ENCODE measurements around the gene SORBS1.

DNA sequence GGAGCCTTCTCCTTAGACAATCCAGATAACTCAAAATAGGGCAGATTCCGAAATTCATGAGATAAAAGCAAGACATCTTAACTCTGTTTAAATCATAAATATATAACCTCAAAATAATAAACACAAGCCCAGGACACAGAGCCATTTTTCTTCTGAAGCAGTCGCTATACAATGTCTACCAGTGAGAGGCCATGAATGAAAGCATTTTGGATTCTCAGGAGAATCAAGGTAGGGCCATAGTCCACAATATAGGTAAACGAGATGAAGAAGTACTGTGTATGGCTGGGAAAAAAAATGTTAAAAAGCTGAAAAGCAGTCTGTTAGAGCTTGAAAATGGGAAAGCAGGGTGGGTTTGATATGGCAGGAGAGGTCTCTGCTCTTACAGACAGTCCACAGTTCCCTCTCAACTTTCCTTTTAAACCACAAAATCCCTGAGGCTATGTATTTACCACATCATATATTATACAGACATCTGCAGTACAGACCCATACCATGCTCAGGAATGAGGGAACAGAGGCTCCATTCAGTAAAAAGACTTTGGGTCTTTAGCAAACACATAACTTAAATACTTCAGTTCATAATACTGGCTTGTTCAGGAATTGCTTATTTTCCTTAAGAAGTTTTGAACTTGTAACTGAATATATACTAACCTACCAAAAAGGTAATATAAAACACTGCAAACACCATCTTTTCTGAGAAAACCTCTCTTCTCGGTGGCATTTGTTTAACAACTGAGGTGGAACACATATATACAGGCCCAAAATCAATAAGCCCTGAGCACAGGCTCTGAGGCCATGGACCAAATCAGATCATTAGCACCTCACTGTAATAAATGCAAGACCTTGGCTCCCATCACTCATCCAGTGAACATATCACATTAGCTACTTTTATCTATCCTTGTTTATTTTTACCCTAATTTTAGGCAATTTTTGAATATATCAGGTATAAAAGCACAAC, 109.3 kb downstream of the SORBS1 start:
- TF ChIP-seq, protein P1, sequence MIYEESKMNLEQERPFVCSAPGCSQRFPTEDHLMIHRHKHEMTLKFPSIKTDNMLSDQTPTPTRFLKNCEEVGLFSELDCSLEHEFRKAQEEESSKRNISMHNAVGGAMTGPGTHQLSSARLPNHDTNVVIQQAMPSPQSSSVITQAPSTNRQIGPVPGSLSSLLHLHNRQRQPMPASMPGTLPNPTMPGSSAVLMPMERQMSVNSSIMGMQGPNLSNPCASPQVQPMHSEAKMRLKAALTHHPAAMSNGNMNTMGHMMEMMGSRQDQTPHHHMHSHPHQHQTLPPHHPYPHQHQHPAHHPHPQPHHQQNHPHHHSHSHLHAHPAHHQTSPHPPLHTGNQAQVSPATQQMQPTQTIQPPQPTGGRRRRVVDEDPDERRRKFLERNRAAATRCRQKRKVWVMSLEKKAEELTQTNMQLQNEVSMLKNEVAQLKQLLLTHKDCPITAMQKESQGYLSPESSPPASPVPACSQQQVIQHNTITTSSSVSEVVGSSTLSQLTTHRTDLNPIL (CRISPR knock-in tag; IDR thresholded peaks at IDR 0.05; ENCODE audit: low read depth): no peak
- TF ChIP-seq ZNF565 (CRISPR knock-in tag; conservative IDR thresholded peaks at IDR 0.05; ENCODE audit: low read depth) (no peak), GLIS3 (CRISPR knock-in tag; IDR thresholded peaks at IDR 0.05) (no peak), ZFP3 (CRISPR knock-in tag; IDR thresholded peaks at IDR 0.05) (no peak), ZFP30 (CRISPR knock-in tag; IDR thresholded peaks at IDR 0.05) (no peak), SNAI2 (CRISPR knock-in tag; IDR thresholded peaks at IDR 0.05) (no peak), ARNTL (CRISPR knock-in tag; IDR thresholded peaks at IDR 0.05; ENCODE audit: borderline replicate concordance, low read depth) (no peak), TOX (CRISPR knock-in tag; IDR thresholded peaks at IDR 0.05; ENCODE audit: borderline replicate concordance) (no peak), ZNF70 (CRISPR knock-in tag; IDR thresholded peaks at IDR 0.05) (no peak), RARB (CRISPR knock-in tag; IDR thresholded peaks at IDR 0.05) (no peak)
- TF ChIP-seq, protein P2, sequence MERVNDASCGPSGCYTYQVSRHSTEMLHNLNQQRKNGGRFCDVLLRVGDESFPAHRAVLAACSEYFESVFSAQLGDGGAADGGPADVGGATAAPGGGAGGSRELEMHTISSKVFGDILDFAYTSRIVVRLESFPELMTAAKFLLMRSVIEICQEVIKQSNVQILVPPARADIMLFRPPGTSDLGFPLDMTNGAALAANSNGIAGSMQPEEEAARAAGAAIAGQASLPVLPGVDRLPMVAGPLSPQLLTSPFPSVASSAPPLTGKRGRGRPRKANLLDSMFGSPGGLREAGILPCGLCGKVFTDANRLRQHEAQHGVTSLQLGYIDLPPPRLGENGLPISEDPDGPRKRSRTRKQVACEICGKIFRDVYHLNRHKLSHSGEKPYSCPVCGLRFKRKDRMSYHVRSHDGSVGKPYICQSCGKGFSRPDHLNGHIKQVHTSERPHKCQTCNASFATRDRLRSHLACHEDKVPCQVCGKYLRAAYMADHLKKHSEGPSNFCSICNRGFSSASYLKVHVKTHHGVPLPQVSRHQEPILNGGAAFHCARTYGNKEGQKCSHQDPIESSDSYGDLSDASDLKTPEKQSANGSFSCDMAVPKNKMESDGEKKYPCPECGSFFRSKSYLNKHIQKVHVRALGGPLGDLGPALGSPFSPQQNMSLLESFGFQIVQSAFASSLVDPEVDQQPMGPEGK (CRISPR knock-in tag; IDR thresholded peaks at IDR 0.05; ENCODE audit: borderline replicate concordance): no peak
- TF ChIP-seq, protein P3, sequence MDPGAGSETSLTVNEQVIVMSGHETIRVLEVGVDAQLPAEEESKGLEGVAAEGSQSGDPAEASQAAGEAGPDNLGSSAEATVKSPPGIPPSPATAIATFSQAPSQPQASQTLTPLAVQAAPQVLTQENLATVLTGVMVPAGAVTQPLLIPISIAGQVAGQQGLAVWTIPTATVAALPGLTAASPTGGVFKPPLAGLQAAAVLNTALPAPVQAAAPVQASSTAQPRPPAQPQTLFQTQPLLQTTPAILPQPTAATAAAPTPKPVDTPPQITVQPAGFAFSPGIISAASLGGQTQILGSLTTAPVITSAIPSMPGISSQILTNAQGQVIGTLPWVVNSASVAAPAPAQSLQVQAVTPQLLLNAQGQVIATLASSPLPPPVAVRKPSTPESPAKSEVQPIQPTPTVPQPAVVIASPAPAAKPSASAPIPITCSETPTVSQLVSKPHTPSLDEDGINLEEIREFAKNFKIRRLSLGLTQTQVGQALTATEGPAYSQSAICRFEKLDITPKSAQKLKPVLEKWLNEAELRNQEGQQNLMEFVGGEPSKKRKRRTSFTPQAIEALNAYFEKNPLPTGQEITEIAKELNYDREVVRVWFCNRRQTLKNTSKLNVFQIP (CRISPR knock-in tag; IDR thresholded peaks at IDR 0.05; ENCODE audit: borderline replicate concordance, low read depth): no peak

Data from SK-N-SH treated with all-trans-retinoic acid at 6 μM for 48 hours (cell line).